Keratinocyte (primary cell): ENCODE data around the gene C18orf54.

Experiments used
- EZH2 ChIP-seq: IDR thresholded peaks from one replicate; pipeline ENCODE4 v1.6.1; 2012; ENCODE audit warnings: inconsistent platforms, mild to moderate bottlenecking, low read length, moderate library complexity
- TF ChIP-seq, protein P1 (sequence below), 3 experiments: IDR thresholded peaks in 1 of 3; conservative IDR thresholded peaks in 1 of 3; optimal IDR thresholded peaks in 1 of 3; 2 replicates in 2 of 3; 3 replicates in 1 of 3; pipeline versions ENCODE3 to v1.5.1; 2011; ENCODE audit warnings: low read length in 3 of 3, mild to moderate bottlenecking in 3 of 3, moderate library complexity in 2 of 3, control low read depth in 1 of 3, inconsistent platforms in 1 of 3; ENCODE audit not compliant: insufficient read depth in 2 of 3; ENCODE audit errors: extremely low read depth in 1 of 3

DNA sequence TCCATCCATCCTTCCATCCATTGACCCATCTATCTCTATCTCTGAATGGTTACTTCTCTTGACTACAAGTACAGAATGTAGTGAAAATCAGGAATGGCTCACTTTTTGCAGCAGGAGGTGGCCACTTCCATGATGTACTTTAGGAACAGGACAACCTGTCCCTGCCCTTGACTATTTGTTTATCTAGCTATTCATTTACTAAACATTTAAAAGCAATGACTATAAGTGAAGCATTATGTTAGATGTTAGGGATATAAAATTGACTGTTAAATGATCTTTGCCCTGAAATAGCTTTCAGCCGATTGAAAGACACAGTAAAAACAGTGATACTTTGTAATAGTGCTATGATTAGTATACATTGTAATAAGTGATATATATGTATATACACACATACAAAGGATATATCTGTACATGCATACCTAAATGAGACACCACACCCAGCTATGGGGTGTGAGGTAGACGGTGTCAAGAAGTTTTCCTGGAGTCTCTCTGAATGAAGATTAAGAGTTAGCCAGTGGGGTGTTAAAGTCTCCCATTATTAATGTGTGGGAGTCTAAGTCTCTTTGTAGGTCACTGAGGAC lies 68.5 kb downstream of the C18orf54 start:
- TF ChIP-seq, protein P1, sequence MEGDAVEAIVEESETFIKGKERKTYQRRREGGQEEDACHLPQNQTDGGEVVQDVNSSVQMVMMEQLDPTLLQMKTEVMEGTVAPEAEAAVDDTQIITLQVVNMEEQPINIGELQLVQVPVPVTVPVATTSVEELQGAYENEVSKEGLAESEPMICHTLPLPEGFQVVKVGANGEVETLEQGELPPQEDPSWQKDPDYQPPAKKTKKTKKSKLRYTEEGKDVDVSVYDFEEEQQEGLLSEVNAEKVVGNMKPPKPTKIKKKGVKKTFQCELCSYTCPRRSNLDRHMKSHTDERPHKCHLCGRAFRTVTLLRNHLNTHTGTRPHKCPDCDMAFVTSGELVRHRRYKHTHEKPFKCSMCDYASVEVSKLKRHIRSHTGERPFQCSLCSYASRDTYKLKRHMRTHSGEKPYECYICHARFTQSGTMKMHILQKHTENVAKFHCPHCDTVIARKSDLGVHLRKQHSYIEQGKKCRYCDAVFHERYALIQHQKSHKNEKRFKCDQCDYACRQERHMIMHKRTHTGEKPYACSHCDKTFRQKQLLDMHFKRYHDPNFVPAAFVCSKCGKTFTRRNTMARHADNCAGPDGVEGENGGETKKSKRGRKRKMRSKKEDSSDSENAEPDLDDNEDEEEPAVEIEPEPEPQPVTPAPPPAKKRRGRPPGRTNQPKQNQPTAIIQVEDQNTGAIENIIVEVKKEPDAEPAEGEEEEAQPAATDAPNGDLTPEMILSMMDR (optimal IDR thresholded peaks at IDR 0.05 in 1 of 3, IDR thresholded peaks at IDR 0.05 in 1 of 3, conservative IDR thresholded peaks at IDR 0.05 in 1 of 3; ENCODE audit: extremely low read depth in 1 of 3, insufficient read depth in 2 of 3, low read length in 3 of 3) = no peak
- TF ChIP-seq EZH2 = no peak
